Esophagus (tissue), 2 donors: ENCODE results near the gene SLC19A1. TPM values are rescaled to one million over a fixed set of nuclear protein-coding genes. Genes with fewer than 3 reads are reported as not detected.

Experiments used
- H3K27ac ChIP-seq, 2 donors: one replicate each; pipeline ENCODE4 v1.5.1; 2013; ENCODE audit warnings: low read depth in 2 of 2, mild to moderate bottlenecking in 2 of 2, inconsistent platforms in 1 of 2, low read length in 1 of 2, moderate library complexity in 1 of 2
- H3K27me3 ChIP-seq, 2 donors: one replicate each; pipeline ENCODE4 v1.6.1; 2013; ENCODE audit warnings: low read length in 2 of 2, control low read depth in 1 of 2, mild to moderate bottlenecking in 1 of 2; ENCODE audit not compliant: insufficient read depth in 2 of 2, control insufficient read depth in 1 of 2
- H3K36me3 ChIP-seq, 2 donors: one replicate each; pipeline ENCODE4 v1.6.1; 2013; ENCODE audit warnings: low read length in 1 of 2; ENCODE audit not compliant: control insufficient read depth in 2 of 2, insufficient read depth in 2 of 2
- H3K4me1 ChIP-seq, 2 donors: one replicate each; pipeline ENCODE4 v1.6.1; 2013; ENCODE audit warnings: low read length in 1 of 2; ENCODE audit not compliant: control insufficient read depth in 2 of 2, insufficient read depth in 2 of 2
- H3K4me3 ChIP-seq, 2 donors: one replicate each; pipeline ENCODE4 v1.5.1; 2013; ENCODE audit warnings: low read length in 2 of 2, mild to moderate bottlenecking in 2 of 2, low read depth in 1 of 2, moderate library complexity in 1 of 2
- H3K9me3 ChIP-seq, 2 donors: one replicate each; pipeline ENCODE4 v1.6.1; 2013; ENCODE audit warnings: mild to moderate bottlenecking in 2 of 2, low read depth in 1 of 2, low read length in 1 of 2, moderate library complexity in 1 of 2; ENCODE audit not compliant: control insufficient read depth in 2 of 2, insufficient read depth in 1 of 2
- WGBS, 2 donors: extraction: QIAGEN DNeasy Blood & Tissue Kit; methylation state at CpG; one replicate each; pipeline ENCODE4 v1.1.7; 2013; 5-methylcytosine and 5-hydroxymethylcytosine counted together
- polyA plus RNA-seq, 2 donors: library from polyadenylated mRNA; stranded (reverse); fragments of 200-250 nt; gene quantifications; one replicate each; pipeline ENCODE4 v1.2.3, GENCODE V29; 2013
- donor health status: healthy with polysubstance abuse.
- donor health status: Bipolar disorder and iron deficiency.

SLC19A1 gene
- polyA plus RNA-seq, 2 donors = 3.1 to 3.5 TPM

GRCh38 chr21:45513003-45513717 is 29.1 kb downstream of the SLC19A1 start:
- Histone ChIP-seq H3K9me3 (no peaks in the 10 kb centered on the region), H3K27ac (no peak overlapping the region), H3K36me3 (peaks cover 0 to 24% of the 10 kb centered on the region in 2 donors), H3K4me1 (peaks cover 5 to 7% of the 10 kb centered on the region in 2 donors), H3K27me3 (no peaks in the 10 kb centered on the region), H3K4me3 (no peak overlapping the region)
- WGBS, 2 donors = 52 to 59% methylated on average over 19 of the region's 19 CpGs

- Histone ChIP-seq H3K27me3 (no peaks in the 10 kb centered on the region), H3K4me1 (peaks cover 5 to 7% of the 10 kb centered on the region in 2 donors), H3K27ac (no peak overlapping the region)
Observed at GRCh38 chr21:45512626-45513002, 29.6 kb downstream of the SLC19A1 start.

GRCh38 chr21:45511661-45512431 is 30.4 kb downstream of the SLC19A1 start:
- Histone ChIP-seq H3K36me3 (peaks cover 0 to 23% of the 10 kb centered on the region in 2 donors), H3K4me1 (peaks cover 5 to 7% of the 10 kb centered on the region in 2 donors), H3K9me3 (no peaks in the 10 kb centered on the region), H3K27ac (no peak overlapping the region), H3K27me3 (no peaks in the 10 kb centered on the region), H3K4me3 (no peak overlapping the region)
- 84 to 85% methylated on average over 34 to 35 of the region's 35 CpGs for WGBS, 2 donors

More at GRCh38 chr21:45512626-45513002, 29.6 kb downstream of the SLC19A1 start:
- WGBS, 2 donors = 80 to 83% methylated on average over 8 of the region's 8 CpGs
- Histone ChIP-seq H3K9me3 (no peaks in the 10 kb centered on the region), H3K36me3 (peaks cover 0 to 24% of the 10 kb centered on the region in 2 donors), H3K4me3 (no peak overlapping the region)

DNA sequence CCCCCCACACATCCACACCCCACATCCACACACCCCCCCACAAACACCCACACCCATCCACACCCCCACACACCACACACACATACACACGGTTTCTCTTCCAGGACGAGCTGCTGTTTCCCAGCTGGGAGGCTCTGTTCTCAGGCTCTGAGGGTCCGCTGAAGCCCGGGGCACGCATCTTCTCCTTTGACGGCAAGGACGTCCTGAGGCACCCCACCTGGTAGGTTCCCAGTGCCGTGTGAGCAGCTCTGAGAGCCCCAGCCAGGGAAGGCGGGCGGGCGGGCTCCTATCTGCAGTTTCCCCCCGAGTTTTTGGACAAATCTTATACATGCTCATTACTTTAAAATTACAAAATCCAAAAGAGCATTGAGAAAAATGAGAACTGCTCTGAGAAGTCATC is 31.2 kb downstream of the SLC19A1 start:
- H3K4me1 ChIP-seq = peaks cover 5 to 7% of the 10 kb centered on the region in 2 donors
- peaks cover 0 to 16% of the 10 kb centered on the region in 2 donors for H3K36me3 ChIP-seq
- no peaks in the 10 kb centered on the region for H3K27me3 ChIP-seq
- H3K9me3 ChIP-seq = no peaks in the 10 kb centered on the region
- WGBS, 2 donors = 79 to 83% methylated on average over 12 of the region's 12 CpGs
- no peak overlapping the region for H3K27ac ChIP-seq
- H3K4me3 ChIP-seq = no peak overlapping the region

DNA sequence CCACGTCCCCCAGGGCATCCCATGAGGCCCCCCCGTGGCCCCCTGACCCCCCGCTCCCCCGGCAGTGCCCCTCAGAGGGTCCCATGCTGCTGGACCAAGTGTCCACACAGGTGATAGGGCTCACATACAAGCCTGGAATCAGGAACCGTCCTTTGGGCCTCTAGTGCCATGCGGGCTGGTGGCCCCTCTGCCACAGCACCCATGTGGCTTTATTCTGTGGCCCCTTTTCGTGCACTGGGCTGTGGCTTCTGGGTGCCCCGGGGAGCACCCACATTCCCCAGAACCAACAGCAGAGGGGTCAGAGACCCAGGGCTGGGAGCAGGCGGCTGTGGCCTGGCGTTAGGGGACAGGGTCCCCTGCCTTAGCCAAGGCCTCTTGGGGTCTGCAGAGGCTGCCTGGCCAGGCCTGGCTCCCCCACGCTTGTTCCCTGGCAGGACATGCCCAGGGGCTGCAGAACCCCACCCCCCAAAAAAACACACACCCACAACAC is 31.7 kb downstream of the SLC19A1 start:
- H3K27me3 ChIP-seq = no peaks in the 10 kb centered on the region
- H3K36me3 ChIP-seq = peaks cover 0 to 16% of the 10 kb centered on the region in 2 donors
- H3K4me1 ChIP-seq = peaks cover 5 to 7% of the 10 kb centered on the region in 2 donors
- no peak overlapping the region for H3K27ac ChIP-seq
- WGBS, 2 donors = 85% methylated on average over 11 of the region's 11 CpGs
- no peak overlapping the region for H3K4me3 ChIP-seq
- no peaks in the 10 kb centered on the region for H3K9me3 ChIP-seq

- Histone ChIP-seq H3K27me3 (no peaks in the 10 kb centered on the region), H3K27ac (no peak overlapping the region), H3K4me3 (no peak overlapping the region), H3K4me1 (peaks cover 5 to 7% of the 10 kb centered on the region in 2 donors), H3K36me3 (peaks cover 0 to 15% of the 10 kb centered on the region in 2 donors), H3K9me3 (no peaks in the 10 kb centered on the region)
- WGBS, 2 donors = 92 to 94% methylated on average over 58 to 61 of the region's 61 CpGs
Observed at GRCh38 chr21:45509566-45510465, 32.4 kb downstream of the SLC19A1 start.

DNA sequence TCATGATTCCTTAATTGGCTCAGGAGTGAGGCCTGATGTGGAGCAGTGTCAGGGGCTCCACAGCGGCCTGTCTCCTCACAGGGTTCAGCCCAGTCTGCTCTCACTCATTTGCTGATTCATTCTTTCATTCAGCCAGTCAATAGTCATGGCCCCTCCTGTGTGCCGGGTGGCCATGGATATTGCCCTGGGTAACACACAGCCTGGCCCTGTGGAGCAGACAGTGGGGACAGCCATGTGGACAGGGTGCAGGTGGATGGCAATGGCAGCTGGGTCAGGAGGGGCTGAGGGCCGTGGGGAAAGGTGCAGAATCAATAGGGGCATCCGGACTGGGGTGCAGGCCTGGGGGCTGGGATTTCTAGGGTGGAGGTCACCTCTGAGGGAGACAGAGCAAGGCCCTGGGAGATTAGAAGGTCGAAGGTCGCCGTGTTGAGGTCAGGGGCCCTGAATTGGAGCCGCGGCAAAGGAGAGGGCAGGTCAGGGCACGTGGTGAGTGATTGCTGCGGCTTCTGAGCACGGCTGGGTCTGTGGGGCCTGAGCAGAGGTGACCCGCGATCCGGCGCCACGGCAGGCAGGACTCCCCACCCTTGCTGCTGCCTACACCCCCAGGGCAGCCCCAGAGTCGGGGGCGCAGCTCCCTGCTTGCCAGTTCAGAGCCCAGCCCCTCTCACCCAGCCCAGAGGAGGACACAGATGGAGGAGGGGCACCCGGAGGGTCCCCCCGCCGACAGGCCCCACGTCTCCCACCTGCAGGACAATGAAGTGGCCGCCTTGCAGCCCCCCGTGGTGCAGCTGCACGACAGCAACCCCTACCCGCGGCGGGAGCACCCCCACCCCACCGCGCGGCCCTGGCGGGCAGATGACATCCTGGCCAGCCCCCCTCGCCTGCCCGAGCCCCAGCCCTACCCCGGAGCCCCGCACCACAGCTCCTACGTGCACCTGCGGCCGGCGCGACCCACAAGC is 33.4 kb downstream of the SLC19A1 start:
- no peak overlapping the region for H3K27ac ChIP-seq
- no peaks in the 10 kb centered on the region for H3K9me3 ChIP-seq
- H3K4me3 ChIP-seq = no peak overlapping the region
- WGBS, 2 donors = 69 to 77% methylated on average over 30 to 42 of the region's 42 CpGs
- peaks cover 5 to 7% of the 10 kb centered on the region in 2 donors for H3K4me1 ChIP-seq
- H3K36me3 ChIP-seq = peaks cover 0 to 13% of the 10 kb centered on the region in 2 donors
- no peaks in the 10 kb centered on the region for H3K27me3 ChIP-seq

DNA sequence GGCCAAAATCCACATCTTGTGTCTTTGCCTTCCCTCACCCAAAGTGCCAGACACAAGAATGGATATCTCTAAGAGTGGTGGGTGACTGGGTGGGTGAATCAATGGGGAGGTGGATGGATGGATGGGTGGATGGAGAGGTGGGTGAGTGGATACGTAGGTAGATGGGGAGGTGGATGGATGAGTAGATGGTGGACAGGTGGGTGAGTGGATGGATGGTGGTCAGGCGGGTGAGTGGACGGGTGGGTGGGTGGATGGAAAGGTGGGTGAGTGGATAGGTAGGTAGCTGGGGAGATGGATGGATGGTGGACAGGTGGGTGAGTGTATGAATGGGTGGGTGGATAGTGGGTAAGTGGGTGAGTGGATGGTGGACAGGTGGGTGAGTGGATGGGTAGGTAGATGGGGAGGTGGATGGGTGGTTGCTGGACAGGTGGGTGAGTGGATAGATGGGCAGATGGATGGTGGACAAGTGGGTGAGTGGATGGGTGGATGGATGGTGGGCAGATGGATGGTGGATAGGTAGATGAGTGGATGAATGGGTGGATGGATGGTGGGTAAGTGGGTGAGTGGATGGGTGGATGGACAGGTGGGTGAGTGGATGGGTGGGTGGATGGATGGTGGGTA is 34.2 kb downstream of the SLC19A1 start:
- H3K4me3 ChIP-seq = no peak overlapping the region
- peaks cover 0 to under 1% of the 10 kb centered on the region in 2 donors for H3K4me1 ChIP-seq
- H3K36me3 ChIP-seq = peaks cover 0 to 10% of the 10 kb centered on the region in 2 donors
- WGBS, 2 donors = 89 to 96% methylated on average over 3 of the region's 3 CpGs
- H3K27ac ChIP-seq = no peak overlapping the region
- H3K9me3 ChIP-seq = no peaks in the 10 kb centered on the region
- H3K27me3 ChIP-seq = no peaks in the 10 kb centered on the region
